Activated T-cell treated with anti-CD3 and anti-CD28 coated beads, Interleukin-2, amount 50 U/mL, for 1 hour (primary cell): ENCODE measurements around the gene POLR2L.

Experiments used
- DNase-seq: peaks from one replicate; pipeline ENCODE4 v3.0.0-alpha.2; 2020

POLR2L gene

GRCh38 chr11:842370-843002 lies at the start of gene POLR2L, which contains the start of gene TSPAN4:
Gene POLR2L, minus strand, starts transcription at chr11:842529. Its CDS starts 21 bp downstream, at chr11:842508.
Gene TSPAN4, plus strand, starts transcription at chr11:842852. Its CDS starts 7,453 bp downstream, at chr11:850305.
- peak; percentile 92 for DNase-seq

GRCh38 chr11:890794-891540 lies 48.6 kb upstream of the POLR2L start:
- no peak for DNase-seq

GRCh38 chr11:889687-890475 lies 47.6 kb upstream of the POLR2L start:
- DNase-seq, result no peak

GRCh38 chr11:889257-889656 lies 46.9 kb upstream of the POLR2L start:
- DNase-seq, result no peak

- DNase-seq, result no peak
These were observed 46.2 kb upstream of the POLR2L start for GRCh38 chr11:888310-889212.

GRCh38 chr11:887589-887988 lies 45.3 kb upstream of the POLR2L start:
- DNase-seq, result no peak

GRCh38 chr11:886568-886967 lies 44.2 kb upstream of the POLR2L start:
- no peak for DNase-seq

- DNase-seq, result no peak
These were observed 42.3 kb upstream of the POLR2L start for GRCh38 chr11:884578-885070.

- no peak for DNase-seq
These were observed 41.2 kb upstream of the POLR2L start for GRCh38 chr11:883527-883926.

- no peak for DNase-seq
These were observed 40.3 kb upstream of the POLR2L start for GRCh38 chr11:882596-882995.

GRCh38 chr11:880447-880846 lies 38.1 kb upstream of the POLR2L start:
- no peak for DNase-seq

- DNase-seq, result no peak
These were observed 35.2 kb upstream of the POLR2L start for GRCh38 chr11:877565-877964.

GRCh38 chr11:876545-876944 lies 34.2 kb upstream of the POLR2L start:
- no peak for DNase-seq

- no peak for DNase-seq
These were observed 33.5 kb upstream of the POLR2L start for GRCh38 chr11:875769-876301.

- no peak for DNase-seq
These were observed 32.9 kb upstream of the POLR2L start for GRCh38 chr11:875203-875602.

GRCh38 chr11:873706-874105 lies 31.4 kb upstream of the POLR2L start:
- no peak for DNase-seq

- no peak for DNase-seq
These were observed 30.5 kb upstream of the POLR2L start for GRCh38 chr11:872799-873198.

GRCh38 chr11:871472-871871 lies 29.1 kb upstream of the POLR2L start:
- DNase-seq, result no peak

GRCh38 chr11:870418-870817 lies 28.1 kb upstream of the POLR2L start:
- no peak for DNase-seq

- no peak for DNase-seq
These were observed 27.7 kb upstream of the POLR2L start for GRCh38 chr11:870127-870413.

- DNase-seq, result no peak
These were observed 27.2 kb upstream of the POLR2L start for GRCh38 chr11:869399-870126.

GRCh38 chr11:868802-869201 lies 26.5 kb upstream of the POLR2L start:
- no peak for DNase-seq
